HepG2 (cell line): ENCODE measurements around the gene IKZF3. TPM values are rescaled to one million over a fixed set of nuclear protein-coding genes. Genes with fewer than 3 reads are reported as not detected.

Experiments used
- CENPBD1 ChIP-seq: sonication (generic); formaldehyde crosslinking; IDR thresholded peaks from 2 replicates; pipeline ENCODE4 v1.8.0; 2022; ENCODE audit warnings: missing genetic modification reagents, low read depth, mild to moderate bottlenecking, borderline replicate concordance
- HMGXB4 ChIP-seq, 2 experiments: sonication (generic) in 1 of 2; formaldehyde crosslinking in 1 of 2; IDR thresholded peaks; 2 replicates each; pipeline versions ENCODE4 v1.4.0 to v1.6.1; 2018 to 2020; ENCODE audit warnings: missing genetic modification reagents in 2 of 2, borderline replicate concordance in 1 of 2, low read depth in 1 of 2, mild to moderate bottlenecking in 1 of 2, missing biosample characterization in 1 of 2
- KDM3A ChIP-seq: IDR thresholded peaks from 2 replicates; pipeline ENCODE4 v1.6.1; 2018; ENCODE audit warnings: low read depth, missing compliant biosample characterization
- MYNN ChIP-seq: sonication (generic); formaldehyde crosslinking; IDR thresholded peaks from 2 replicates; pipeline ENCODE4 v1.4.0; 2020; ENCODE audit warnings: mild to moderate bottlenecking, low read depth, missing genetic modification reagents
- PBX3 ChIP-seq: sonication (generic); formaldehyde crosslinking; IDR thresholded peaks from 2 replicates; pipeline ENCODE4 v1.8.1; 2023; ENCODE audit warnings: missing genetic modification reagents, inconsistent platforms, borderline replicate concordance
- YEATS2 ChIP-seq: sonication (generic); formaldehyde crosslinking; IDR thresholded peaks from 2 replicates; pipeline ENCODE4 v1.4.0; 2020; ENCODE audit warnings: missing genetic modification reagents, borderline replicate concordance
- ZMYM3 ChIP-seq: sonication (generic); formaldehyde crosslinking; IDR thresholded peaks from 2 replicates; pipeline ENCODE4 v1.5.1; 2020; ENCODE audit warnings: mild to moderate bottlenecking, missing genetic modification reagents
- ZNF138 ChIP-seq: sonication (generic); formaldehyde crosslinking; IDR thresholded peaks from 2 replicates; pipeline ENCODE4 v1.5.0; 2020; ENCODE audit warnings: mild to moderate bottlenecking, low read depth, missing genetic modification reagents
- ZNF563 ChIP-seq: sonication (generic); formaldehyde crosslinking; IDR thresholded peaks from 2 replicates; pipeline ENCODE4 v1.8.0; 2022; ENCODE audit warnings: mild to moderate bottlenecking, moderate library complexity, missing genetic modification reagents
- ZNF616 ChIP-seq: sonication (generic); formaldehyde crosslinking; IDR thresholded peaks from 2 replicates; pipeline ENCODE4 v1.5.0; 2020; ENCODE audit warnings: low read depth, mild to moderate bottlenecking, missing genetic modification reagents
- ZNF713 ChIP-seq: sonication (generic); formaldehyde crosslinking; IDR thresholded peaks from 2 replicates; pipeline ENCODE4 v1.4.0; 2020; ENCODE audit warnings: mild to moderate bottlenecking, missing genetic modification reagents
- ZNF746 ChIP-seq: sonication (generic); formaldehyde crosslinking; IDR thresholded peaks from 2 replicates; pipeline ENCODE4 v1.8.0; 2022; ENCODE audit warnings: mild to moderate bottlenecking, missing genetic modification reagents
- polyA plus RNA-seq, 8 experiments: library from polyadenylated mRNA; depleted of rRNA in 3 of 8; stranded (reverse) in 7 of 8; unstranded in 1 of 8; fragments of >200 nt; fragmentation: Illumina TruSeq in 4 of 8; extraction: Trizol in 4 of 8; gene quantifications; 2 replicates each; pipeline versions ENCODE4 v1.2.1 to v1.2.3, GENCODE V29; 2011 to 2016; ENCODE audit warnings: low read depth in 4 of 8, missing spikeins in 1 of 8, mixed read lengths in 1 of 8; ENCODE audit not compliant: insufficient read depth in 1 of 8
- total RNA-seq, 5 experiments: library from RNA; depleted of rRNA; stranded (reverse); fragments of >200 nt; fragmentation: Illumina TruSeq; extraction: Trizol; gene quantifications; 2 replicates each; pipeline ENCODE4 v1.2.3, GENCODE V29; 2016; ENCODE audit warnings: low read depth in 1 of 5
- TF ChIP-seq, protein P1 (sequence below): sonication (generic); formaldehyde crosslinking; IDR thresholded peaks from 2 replicates; pipeline ENCODE4 v1.4.0; 2020; ENCODE audit warnings: mild to moderate bottlenecking, missing genetic modification reagents
- TF ChIP-seq, protein P2 (sequence below): sonication (generic); formaldehyde crosslinking; IDR thresholded peaks from 2 replicates; pipeline ENCODE4 v1.4.0; 2020; ENCODE audit warnings: mild to moderate bottlenecking, missing genetic modification reagents

Gene IKZF3
- total and polyA plus RNA-seq, 2 of the 13 experiments (the other 11 are each of a cell fraction or from before 2014, with no cell fraction given), result not detected

GRCh38 chr17:39740357-39741111 lies 123.6 kb downstream of the IKZF3 start (continued):
- TF ChIP-seq HMGXB4 (CRISPR knock-in tag; IDR thresholded peaks at IDR 0.05; ENCODE audit: borderline replicate concordance in 1 of 2, low read depth in 1 of 2) (peak; percentile 5 to 72; a peak in 1 of 4 replicates), YEATS2 (CRISPR knock-in tag) (no peak), ZNF713 (CRISPR knock-in tag) (0 out of 2 replicates have a peak, but pooled peaks have one; percentile 52), CENPBD1 (CRISPR knock-in tag) (no peak), PBX3 (CRISPR knock-in tag) (no peak), KDM3A (no peak; the same call in 1 of the 2 replicates), ZNF616 (CRISPR knock-in tag) (no peak; the same call in 1 of the 2 replicates), ZNF563 (CRISPR knock-in tag) (peak; percentile 48; the same call in 1 of the 2 replicates), MYNN (CRISPR knock-in tag) (no peak), ZNF746 (CRISPR knock-in tag) (peak; percentile 71), ZMYM3 (peak; percentile 9; the same call in 1 of the 2 replicates), ZNF138 (0 out of 2 replicates have a peak, but pooled peaks have one; percentile 54)
- TF ChIP-seq, protein P1, sequence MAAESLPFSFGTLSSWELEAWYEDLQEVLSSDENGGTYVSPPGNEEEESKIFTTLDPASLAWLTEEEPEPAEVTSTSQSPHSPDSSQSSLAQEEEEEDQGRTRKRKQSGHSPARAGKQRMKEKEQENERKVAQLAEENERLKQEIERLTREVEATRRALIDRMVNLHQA (CRISPR knock-in tag), result no peak
- TF ChIP-seq, protein P2, sequence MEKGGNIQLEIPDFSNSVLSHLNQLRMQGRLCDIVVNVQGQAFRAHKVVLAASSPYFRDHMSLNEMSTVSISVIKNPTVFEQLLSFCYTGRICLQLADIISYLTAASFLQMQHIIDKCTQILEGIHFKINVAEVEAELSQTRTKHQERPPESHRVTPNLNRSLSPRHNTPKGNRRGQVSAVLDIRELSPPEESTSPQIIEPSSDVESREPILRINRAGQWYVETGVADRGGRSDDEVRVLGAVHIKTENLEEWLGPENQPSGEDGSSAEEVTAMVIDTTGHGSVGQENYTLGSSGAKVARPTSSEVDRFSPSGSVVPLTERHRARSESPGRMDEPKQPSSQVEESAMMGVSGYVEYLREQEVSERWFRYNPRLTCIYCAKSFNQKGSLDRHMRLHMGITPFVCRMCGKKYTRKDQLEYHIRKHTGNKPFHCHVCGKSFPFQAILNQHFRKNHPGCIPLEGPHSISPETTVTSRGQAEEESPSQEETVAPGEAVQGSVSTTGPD, result no peak
